SK-N-MC (cell line): ENCODE data around the gene TSPAN3.

Experiments
- DNase-seq: peaks from one replicate; pipeline ENCODE4 v3.0.0-alpha.2; 2011; ENCODE audit warnings: low read depth, low spot score
- H3K27ac ChIP-seq: fragments of 200-600 bp; sonication (generic); 2 replicates; pipeline ENCODE4 v1.5.1; 2016; ENCODE audit warnings: mixed run types
- H3K36me3 ChIP-seq: fragments of 200-600 bp; sonication (generic); 2 replicates; pipeline ENCODE4 v1.6.1; 2017; ENCODE audit warnings: antibody characterized with exemption, low read length, mixed read lengths; ENCODE audit not compliant: insufficient read depth
- H3K4me3 ChIP-seq: fragments of 200-600 bp; sonication (generic); 2 replicates; pipeline ENCODE4 v1.5.1; 2016
- H3K9ac ChIP-seq: fragments of 200-600 bp; sonication (generic); 2 replicates; pipeline ENCODE4 v1.8.0; 2017; ENCODE audit warnings: mixed run types, mixed read lengths; ENCODE audit not compliant: insufficient read length
- H3K9me3 ChIP-seq: fragments of 200-600 bp; sonication (generic); 2 replicates; pipeline ENCODE4 v1.6.1; 2017; ENCODE audit warnings: low read depth, mild to moderate bottlenecking, antibody characterized with exemption, low read length, moderate library complexity, mixed read lengths
- EZH2 ChIP-seq: fragments of 200-600 bp; sonication (generic); IDR thresholded peaks from one replicate; pipeline ENCODE4 v1.6.1; 2017; ENCODE audit warnings: antibody characterized with exemption
- FOXP2 ChIP-seq: optimal IDR thresholded peaks from 2 replicates; pipeline ENCODE3; 2011; ENCODE audit warnings: mild to moderate bottlenecking, moderate library complexity; ENCODE audit not compliant: insufficient read depth; ENCODE audit errors: extremely low read length, control extremely low read depth
- POLR2AphosphoS5 ChIP-seq: IDR thresholded peaks from 2 replicates; pipeline ENCODE4 v1.6.1; 2012; ENCODE audit warnings: mild to moderate bottlenecking, low read depth, low read length, borderline replicate concordance

TSPAN3 gene

DNA sequence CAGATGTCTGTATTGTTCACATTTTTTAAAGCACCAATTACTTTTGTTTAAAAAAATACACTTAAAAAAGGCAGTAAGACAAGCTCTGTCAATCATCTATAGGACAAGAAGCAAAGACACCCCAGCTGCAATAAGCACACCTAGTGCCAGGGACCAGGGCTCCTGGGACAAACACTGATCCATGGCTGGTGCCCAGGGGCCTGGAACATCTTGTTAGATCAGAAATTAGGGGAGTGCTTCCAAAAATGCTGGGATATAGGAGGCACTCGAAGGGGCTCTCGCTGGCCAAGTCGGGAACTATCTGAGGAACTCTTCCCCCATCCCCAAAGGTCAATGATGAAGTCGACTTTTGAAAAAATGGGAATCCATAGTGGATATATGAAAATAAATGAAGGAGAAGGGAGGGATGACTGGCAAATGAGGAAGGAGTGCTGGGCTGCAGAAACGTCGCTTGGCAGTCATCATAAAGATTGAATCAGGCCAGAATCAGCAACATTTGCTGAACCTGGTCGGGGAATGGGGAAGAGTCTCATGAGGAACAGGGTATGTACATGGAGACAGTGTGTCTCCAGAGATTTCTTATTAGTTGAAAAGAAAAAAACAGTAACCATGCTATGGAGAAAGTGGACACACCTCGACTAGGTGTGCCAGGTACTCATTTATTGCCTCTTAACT lies 28.5 kb downstream of the TSPAN3 start:
- H3K9me3 ChIP-seq, result no peaks in the 10 kb centered on the region
- H3K36me3 ChIP-seq, result peaks cover 68% of the 10 kb centered on the region
- TF ChIP-seq EZH2 (no peak), POLR2AphosphoS5 (no peak), FOXP2 (no peak)
- H3K27ac ChIP-seq, result no peak overlapping the region
- DNase-seq, result no peak
- no peak overlapping the region for H3K4me3 ChIP-seq
- no peak overlapping the region for H3K9ac ChIP-seq

DNA sequence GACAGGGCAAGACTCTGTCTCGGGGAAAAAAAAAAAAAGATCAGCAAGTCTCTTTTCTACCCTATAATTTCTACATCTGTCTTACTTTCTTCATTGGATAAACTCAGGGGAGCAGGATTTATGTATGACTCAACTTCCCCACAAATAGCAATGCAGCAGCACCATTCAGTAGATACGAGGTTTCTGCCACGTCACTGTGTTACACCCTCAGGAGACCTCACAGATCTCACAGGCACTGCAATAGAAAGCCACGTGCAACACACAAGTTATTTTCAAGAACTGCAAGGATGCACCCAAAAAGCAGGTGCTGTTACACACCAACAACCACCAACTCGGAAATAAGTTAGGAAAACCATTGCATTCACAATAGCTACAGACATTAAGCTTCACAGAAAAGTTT lies 30.2 kb downstream of the TSPAN3 start:
- H3K9ac ChIP-seq, result no peak overlapping the region
- no peak for DNase-seq
- H3K36me3 ChIP-seq, result peaks cover 51% of the 10 kb centered on the region
- H3K27ac ChIP-seq, result no peak overlapping the region
- TF ChIP-seq POLR2AphosphoS5 (no peak), EZH2 (no peak), FOXP2 (no peak)
- H3K9me3 ChIP-seq, result no peaks in the 10 kb centered on the region
- H3K4me3 ChIP-seq, result no peak overlapping the region

DNA sequence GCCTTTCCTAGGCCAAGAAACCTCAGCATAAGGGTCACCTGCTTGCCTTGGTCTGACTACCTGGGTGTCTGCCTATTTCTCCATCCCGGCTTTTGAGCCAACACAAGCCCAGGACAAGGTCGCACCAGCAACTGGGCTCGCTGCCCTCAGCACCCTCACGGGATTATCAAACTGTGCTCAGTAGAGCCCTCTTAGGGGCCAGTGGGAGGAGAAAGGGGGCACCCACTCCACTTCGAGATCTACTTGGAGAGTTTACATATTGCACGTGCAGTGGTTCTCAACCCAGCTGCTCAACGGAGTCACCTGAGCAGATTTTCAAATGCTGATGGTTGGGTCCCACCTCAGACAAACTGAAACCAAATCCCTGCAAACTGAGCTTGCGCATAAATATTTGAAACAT lies 31.1 kb downstream of the TSPAN3 start:
- Histone ChIP-seq H3K27ac (peak overlapping the region; percentile 71; the same call in 1 of the 2 replicates), H3K36me3 (peaks cover 43% of the 10 kb centered on the region), H3K9ac (no peak overlapping the region), H3K9me3 (no peaks in the 10 kb centered on the region), H3K4me3 (no peak overlapping the region)
- TF ChIP-seq POLR2AphosphoS5 (no peak), EZH2 (no peak), FOXP2 (no peak)
- DNase-seq, result no peak

DNA sequence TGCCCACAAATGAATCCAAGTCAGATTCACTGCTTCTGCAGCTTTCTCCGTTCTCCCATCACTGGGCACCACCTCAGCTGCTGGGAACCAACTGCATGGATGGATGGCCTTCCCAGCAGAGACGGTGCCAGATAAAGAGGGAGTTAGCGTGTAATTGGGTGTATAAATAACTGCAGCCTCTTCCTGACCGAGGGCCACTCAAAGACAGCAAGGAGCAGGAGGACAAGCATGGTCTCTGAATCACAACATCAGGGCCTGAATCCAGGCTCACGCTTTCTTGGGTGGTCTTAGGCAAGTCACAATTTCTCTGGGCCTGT lies 31.7 kb downstream of the TSPAN3 start:
- no peak overlapping the region for H3K4me3 ChIP-seq
- no peak overlapping the region for H3K9ac ChIP-seq
- peaks cover 36% of the 10 kb centered on the region for H3K36me3 ChIP-seq
- DNase-seq, result no peak
- TF ChIP-seq POLR2AphosphoS5 (no peak), FOXP2 (no peak), EZH2 (no peak)
- H3K27ac ChIP-seq, result peak overlapping the region; percentile 71
- H3K9me3 ChIP-seq, result no peaks in the 10 kb centered on the region

DNA sequence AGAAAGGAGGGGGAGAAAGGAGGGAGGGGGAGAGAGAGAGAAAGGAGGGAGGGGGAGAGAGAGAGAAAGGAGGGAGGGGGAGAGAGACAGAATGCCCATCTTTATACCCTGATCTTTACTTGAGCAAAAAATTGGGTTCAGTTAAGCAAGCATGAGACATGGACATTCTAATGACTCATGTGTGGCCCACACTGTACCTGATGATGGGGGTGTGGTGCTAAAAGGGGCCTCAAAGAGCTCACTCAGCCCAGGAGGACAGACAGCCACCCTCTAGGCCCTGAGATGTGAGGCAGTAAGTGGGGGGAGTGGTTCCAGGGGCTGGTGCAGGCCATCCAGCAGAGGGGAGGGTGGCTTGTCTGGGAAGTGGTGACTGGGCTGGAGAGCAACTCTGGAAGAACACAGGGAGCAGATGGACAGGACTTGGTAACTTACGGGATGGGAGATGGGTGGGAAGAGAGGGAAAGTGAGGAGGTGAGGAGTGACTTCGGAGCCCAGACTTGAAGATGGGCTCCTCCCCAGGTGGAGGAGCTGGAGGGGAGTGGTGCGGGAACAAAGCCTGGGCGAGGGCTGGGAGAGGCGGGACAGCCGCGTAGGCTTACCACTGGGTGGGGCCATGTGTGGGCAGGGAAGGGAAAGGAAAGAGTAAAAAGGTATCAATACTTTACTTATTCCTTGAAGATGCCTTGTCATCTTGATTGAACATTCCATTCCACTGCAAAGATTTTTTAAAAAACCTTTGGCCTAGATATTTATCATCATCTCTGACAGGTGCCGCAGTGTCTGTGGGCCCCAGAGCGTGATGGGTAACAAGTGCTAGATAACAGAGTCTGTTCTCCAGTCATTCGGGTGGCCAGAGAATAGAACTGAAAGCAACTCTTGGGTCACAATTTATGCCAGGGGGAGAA lies 32.3 kb downstream of the TSPAN3 start:
- Histone ChIP-seq H3K4me3 (no peak overlapping the region), H3K9ac (no peak overlapping the region), H3K9me3 (no peaks in the 10 kb centered on the region), H3K27ac (peak overlapping the region; percentile 71), H3K36me3 (peaks cover 30% of the 10 kb centered on the region)
- TF ChIP-seq EZH2, result no peak
- TF ChIP-seq POLR2AphosphoS5, result no peak
- DNase-seq, result no peak

DNA sequence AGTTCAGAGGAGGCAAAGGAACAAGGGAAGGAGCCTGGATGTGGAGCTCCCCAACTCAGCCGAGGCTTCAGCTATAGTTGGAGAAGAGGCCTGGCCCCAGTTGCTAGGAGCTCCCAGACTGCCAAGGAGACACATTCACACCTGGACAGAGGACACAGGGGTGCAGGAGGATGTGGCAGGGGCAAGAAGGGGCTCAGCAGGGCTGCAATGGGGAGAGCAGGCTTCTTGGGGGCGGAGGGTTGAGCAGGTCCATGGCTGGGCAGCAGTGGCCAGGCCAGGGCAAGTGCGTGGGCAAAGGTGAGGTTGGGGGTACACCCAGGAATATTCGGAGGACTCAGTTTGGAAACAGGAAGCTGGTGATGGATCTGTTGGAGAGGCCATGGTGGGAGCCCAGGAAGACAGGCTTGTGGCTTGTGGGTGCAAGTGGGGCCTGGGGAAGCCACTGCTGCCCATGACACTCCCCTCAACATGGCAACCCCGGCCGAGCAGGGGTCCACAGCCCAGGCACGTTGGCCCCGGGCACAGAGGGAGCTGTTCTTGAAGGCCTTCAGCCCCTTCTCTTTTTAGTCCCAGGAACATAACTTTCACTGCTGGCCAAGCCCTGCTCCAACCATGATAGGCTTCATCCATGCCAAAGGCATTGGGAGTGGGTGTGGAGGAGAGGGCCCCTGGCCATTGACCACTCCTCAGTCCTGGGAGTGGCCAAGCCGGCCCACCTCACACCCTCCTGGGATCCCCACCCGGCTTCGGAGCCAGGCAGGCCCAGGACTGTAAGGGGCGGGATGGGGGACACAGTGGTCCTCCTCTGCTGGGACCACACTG lies 33.3 kb downstream of the TSPAN3 start:
- no peak overlapping the region for H3K27ac ChIP-seq

DNA sequence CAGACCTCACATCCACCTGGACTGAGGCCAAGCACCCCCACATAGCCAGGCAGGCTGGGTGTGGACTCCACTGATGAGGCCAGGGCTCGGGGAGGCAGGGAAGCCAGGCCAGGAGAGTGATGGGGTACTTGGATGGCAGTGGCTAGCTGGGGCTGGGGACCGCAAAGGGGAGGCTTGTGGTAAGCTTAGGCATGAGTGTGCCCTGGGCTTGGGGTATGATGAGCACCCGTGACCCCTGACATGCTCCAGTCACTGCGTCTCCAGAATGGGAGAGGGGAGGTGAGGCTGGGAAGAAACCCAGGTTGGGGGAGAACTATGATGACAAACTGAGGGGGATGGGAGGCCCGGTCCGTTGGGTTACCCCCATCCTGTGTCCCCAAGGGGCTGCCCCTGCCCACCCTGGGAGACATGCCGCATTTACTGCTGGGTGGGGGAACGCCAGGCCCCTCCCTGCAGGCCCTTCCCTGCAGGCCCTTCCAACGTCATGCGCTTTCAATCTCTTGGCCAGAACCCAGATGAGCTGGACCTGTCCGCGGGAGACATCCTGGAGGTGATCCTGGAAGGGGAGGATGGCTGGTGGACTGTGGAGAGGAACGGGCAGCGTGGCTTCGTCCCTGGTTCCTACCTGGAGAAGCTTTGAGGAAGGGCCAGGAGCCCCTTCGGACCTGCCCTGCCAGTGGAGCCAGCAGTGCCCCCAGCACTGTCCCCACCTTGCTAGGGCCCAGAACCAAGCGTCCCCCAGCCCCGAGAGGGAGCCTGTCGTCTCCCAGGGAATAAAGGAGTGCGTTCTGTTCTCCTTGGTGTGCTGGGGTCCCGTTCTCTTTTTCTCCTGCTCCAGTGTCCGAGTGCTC lies 34.1 kb downstream of the TSPAN3 start:
- TF ChIP-seq POLR2AphosphoS5 (no peak), EZH2 (no peak), FOXP2 (no peak)
- no peak overlapping the region for H3K27ac ChIP-seq
- H3K36me3 ChIP-seq, result peaks cover 12% of the 10 kb centered on the region; the same call in 1 of the 2 replicates
- no peak for DNase-seq
- H3K4me3 ChIP-seq, result no peak overlapping the region
- H3K9me3 ChIP-seq, result no peaks in the 10 kb centered on the region
- no peak overlapping the region for H3K9ac ChIP-seq

More for the DNA sequence above, 33.3 kb downstream of the TSPAN3 start:
- Histone ChIP-seq H3K9me3 (no peaks in the 10 kb centered on the region), H3K4me3 (no peak overlapping the region), H3K9ac (no peak overlapping the region), H3K36me3 (peaks cover 20% of the 10 kb centered on the region; the same call in 1 of the 2 replicates)
- peak; percentile 19; the same call in 1 of the 2 replicates for TF ChIP-seq POLR2AphosphoS5
- no peak for TF ChIP-seq FOXP2
- no peak for DNase-seq

DNA sequence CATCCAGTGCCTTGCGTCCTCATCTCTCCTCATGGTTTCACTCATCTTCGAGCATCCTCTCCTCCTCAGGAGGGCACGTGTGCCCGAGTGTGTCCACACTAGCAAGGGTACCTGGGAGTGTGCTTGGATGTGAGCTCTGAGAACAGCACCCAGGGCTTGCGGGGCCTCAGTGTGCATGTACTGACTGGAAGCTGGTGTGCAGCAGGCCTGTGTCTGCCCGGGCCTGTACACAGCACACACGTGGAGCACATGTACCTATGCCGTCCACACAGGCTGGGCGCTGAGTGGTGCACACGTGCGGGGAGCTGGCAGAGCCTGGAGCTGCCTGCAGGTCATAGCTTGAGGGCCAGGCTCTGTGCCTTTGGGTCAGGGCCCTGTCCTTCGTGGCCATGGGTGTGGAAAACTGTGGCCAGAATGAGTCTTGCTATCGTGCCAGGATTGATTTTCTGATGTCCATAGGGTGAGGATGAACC lies 34.9 kb downstream of the TSPAN3 start:
- no peak overlapping the region for H3K4me3 ChIP-seq
- no peaks in the 10 kb centered on the region for H3K9me3 ChIP-seq
- no peak overlapping the region for H3K27ac ChIP-seq
- DNase-seq, result no peak
- TF ChIP-seq EZH2 (no peak), FOXP2 (no peak), POLR2AphosphoS5 (no peak; the same call in 1 of the 2 replicates)
- peaks cover 12% of the 10 kb centered on the region; the same call in 1 of the 2 replicates for H3K36me3 ChIP-seq
- H3K9ac ChIP-seq, result no peak overlapping the region
